WTC11 (cell line): ENCODE results near the gene UVRAG. TPM values are rescaled to one million over a fixed set of nuclear protein-coding genes. Genes with fewer than 3 reads are reported as not detected.

ENCODE experiments used
- ATAC-seq: fragments of 200-7000 bp; cut with Tn5 transposase; 2 replicates; pipeline ENCODE4 v1.10.0; 2021; ENCODE audit warnings: mild to moderate bottlenecking, moderate library complexity
- CTCF ChIA-PET: fragments of 300-600 bp; sonication (Branson Sonifier 250); formaldehyde crosslinking; loops from one replicate; lab custom pipeline; 2021; ENCODE audit warnings: antibody characterized with exemption; lab: Charles Lee
- POLR2A ChIA-PET: fragments of 350-600 bp; sonication (Branson Sonifier 250); formaldehyde crosslinking; loops from one replicate; lab custom pipeline; 2021; ENCODE audit warnings: antibody characterized with exemption; lab: Charles Lee
- DNase-seq: peaks from one replicate; pipeline ENCODE4 v3.0.0; 2021; ENCODE audit warnings: low spot score
- H3K27ac Mint-ChIP-seq: 2 replicates; pipeline ENCODE4 v1.8.0; 2021; ENCODE audit warnings: mixed read lengths
- H3K27me3 Mint-ChIP-seq: 2 replicates; pipeline ENCODE4 v1.8.0; 2021; ENCODE audit warnings: low read depth, mild to moderate bottlenecking, moderate library complexity, mixed read lengths
- H3K36me3 Mint-ChIP-seq: 2 replicates; pipeline ENCODE4 v1.8.0; 2021; ENCODE audit warnings: mixed read lengths
- H3K4me1 Mint-ChIP-seq: 2 replicates; pipeline ENCODE4 v1.8.0; 2022; ENCODE audit warnings: mixed read lengths
- H3K4me3 Mint-ChIP-seq: 2 replicates; pipeline ENCODE4 v1.8.0; 2021; ENCODE audit warnings: mild to moderate bottlenecking, moderate library complexity, mixed read lengths
- H3K9me3 Mint-ChIP-seq: 2 replicates; pipeline ENCODE4 v1.8.0; 2021; ENCODE audit warnings: mixed read lengths
- CBFB ChIP-seq: sonication (generic); formaldehyde crosslinking; IDR thresholded peaks from 2 replicates; pipeline ENCODE4 v1.8.1; 2022; ENCODE audit warnings: mild to moderate bottlenecking, low read depth, missing genetic modification reagents
- FOXK1 ChIP-seq: sonication (generic); formaldehyde crosslinking; IDR thresholded peaks from 2 replicates; pipeline ENCODE4 v1.8.0; 2022; ENCODE audit warnings: mild to moderate bottlenecking, moderate library complexity, missing genetic modification reagents
- GRHL2 ChIP-seq: fragments of 250-450 bp; sonication (Bioruptor Pico); IDR thresholded peaks from 2 replicates; pipeline ENCODE4 v1.8.0; 2022; ENCODE audit warnings: mild to moderate bottlenecking, moderate library complexity; ENCODE audit not compliant: insufficient replicate concordance, severe bottlenecking
- MYBL2 ChIP-seq: sonication (generic); formaldehyde crosslinking; IDR thresholded peaks from 2 replicates; pipeline ENCODE4 v1.8.1; 2023; ENCODE audit warnings: mild to moderate bottlenecking, moderate library complexity, missing genetic modification reagents
- NFATC4 ChIP-seq: fragments of 250-450 bp; sonication (Bioruptor Pico); IDR thresholded peaks from 2 replicates; pipeline ENCODE4 v1.9.0; 2021; ENCODE audit warnings: mild to moderate bottlenecking
- RORB ChIP-seq: fragments of 250-450 bp; sonication (Bioruptor Pico); IDR thresholded peaks from 2 replicates; pipeline ENCODE4 v1.9.0; 2021; ENCODE audit warnings: mild to moderate bottlenecking
- SMAD3 ChIP-seq: sonication (generic); formaldehyde crosslinking; IDR thresholded peaks from 2 replicates; pipeline ENCODE4 v1.8.0; 2022; ENCODE audit warnings: missing genetic modification reagents, mild to moderate bottlenecking, borderline replicate concordance
- TEAD1 ChIP-seq: sonication (generic); formaldehyde crosslinking; IDR thresholded peaks from 2 replicates; pipeline ENCODE4 v1.8.0; 2022; ENCODE audit warnings: mild to moderate bottlenecking, missing genetic modification reagents
- ZNF423 ChIP-seq: fragments of 250-450 bp; sonication (Bioruptor Pico); IDR thresholded peaks from 2 replicates; pipeline ENCODE4 v2.1.2; 2022; ENCODE audit warnings: mild to moderate bottlenecking, moderate library complexity
- ZNF671 ChIP-seq: fragments of 250-450 bp; sonication (Bioruptor Pico); IDR thresholded peaks from 2 replicates; pipeline ENCODE4 v1.8.0; 2021; ENCODE audit warnings: mild to moderate bottlenecking
- total RNA-seq: library from RNA; stranded (reverse); gene quantifications from 3 replicates; pipeline ENCODE4 v1.2.3, GENCODE V29; 2021
- TF ChIP-seq, protein P1 (sequence below): sonication (generic); formaldehyde crosslinking; IDR thresholded peaks from 2 replicates; pipeline ENCODE4 v1.8.1; 2023; ENCODE audit warnings: mild to moderate bottlenecking, missing genetic modification reagents
- TF ChIP-seq, protein P2 (sequence below): fragments of 250-450 bp; sonication (Bioruptor Pico); conservative IDR thresholded peaks from 2 replicates; pipeline ENCODE4 v1.9.0; 2021; ENCODE audit warnings: mild to moderate bottlenecking
- TF ChIP-seq, protein P3 (sequence below): fragments of 200-600 bp; IDR thresholded peaks from 2 replicates; pipeline ENCODE4 v1.8.0; 2022; ENCODE audit warnings: antibody characterized with exemption
- TF ChIP-seq, protein P4 (sequence below): sonication (generic); formaldehyde crosslinking; IDR thresholded peaks from 2 replicates; pipeline ENCODE4 v1.8.1; 2023; ENCODE audit warnings: mild to moderate bottlenecking, moderate library complexity, missing genetic modification reagents
- TF ChIP-seq, protein P5 (sequence below): sonication (generic); formaldehyde crosslinking; IDR thresholded peaks from 2 replicates; pipeline ENCODE4 v1.8.1; 2023; ENCODE audit warnings: mild to moderate bottlenecking, missing genetic modification reagents, moderate library complexity
- TF ChIP-seq, protein P6 (sequence below): fragments of 250-450 bp; sonication (Bioruptor Pico); IDR thresholded peaks from 2 replicates; pipeline ENCODE4 v1.8.0; 2021; ENCODE audit warnings: mild to moderate bottlenecking

Gene UVRAG
- total RNA-seq, 1 experiment from 2014 or later, result 14.5 TPM

DNA sequence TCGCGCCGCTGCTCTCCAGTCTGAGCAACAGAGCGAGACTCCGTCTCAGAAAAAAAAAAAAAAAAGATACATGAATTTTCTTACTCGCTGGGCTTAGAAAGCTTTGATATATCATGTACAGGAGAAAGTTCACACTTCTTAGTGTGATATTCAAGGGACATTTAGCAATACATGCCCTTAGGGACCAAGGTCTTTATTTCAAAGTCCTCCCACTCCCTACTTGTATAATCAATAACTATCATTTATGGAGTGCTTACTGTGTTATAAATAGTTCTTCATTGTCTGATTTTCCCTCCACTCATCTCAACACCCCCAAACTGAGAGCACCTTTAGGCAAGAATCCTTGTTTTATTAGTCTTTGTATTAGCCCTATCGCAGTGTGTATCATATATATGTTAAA, 103.3 kb downstream of the UVRAG start (continued):
- TF ChIP-seq CBFB (CRISPR knock-in tag), result no peak
- TF ChIP-seq, protein P1, sequence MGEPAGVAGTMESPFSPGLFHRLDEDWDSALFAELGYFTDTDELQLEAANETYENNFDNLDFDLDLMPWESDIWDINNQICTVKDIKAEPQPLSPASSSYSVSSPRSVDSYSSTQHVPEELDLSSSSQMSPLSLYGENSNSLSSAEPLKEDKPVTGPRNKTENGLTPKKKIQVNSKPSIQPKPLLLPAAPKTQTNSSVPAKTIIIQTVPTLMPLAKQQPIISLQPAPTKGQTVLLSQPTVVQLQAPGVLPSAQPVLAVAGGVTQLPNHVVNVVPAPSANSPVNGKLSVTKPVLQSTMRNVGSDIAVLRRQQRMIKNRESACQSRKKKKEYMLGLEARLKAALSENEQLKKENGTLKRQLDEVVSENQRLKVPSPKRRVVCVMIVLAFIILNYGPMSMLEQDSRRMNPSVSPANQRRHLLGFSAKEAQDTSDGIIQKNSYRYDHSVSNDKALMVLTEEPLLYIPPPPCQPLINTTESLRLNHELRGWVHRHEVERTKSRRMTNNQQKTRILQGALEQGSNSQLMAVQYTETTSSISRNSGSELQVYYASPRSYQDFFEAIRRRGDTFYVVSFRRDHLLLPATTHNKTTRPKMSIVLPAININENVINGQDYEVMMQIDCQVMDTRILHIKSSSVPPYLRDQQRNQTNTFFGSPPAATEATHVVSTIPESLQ (CRISPR knock-in tag), result no peak
- TF ChIP-seq ZNF671 (CRISPR knock-in tag), result no peak
- TF ChIP-seq, protein P2, sequence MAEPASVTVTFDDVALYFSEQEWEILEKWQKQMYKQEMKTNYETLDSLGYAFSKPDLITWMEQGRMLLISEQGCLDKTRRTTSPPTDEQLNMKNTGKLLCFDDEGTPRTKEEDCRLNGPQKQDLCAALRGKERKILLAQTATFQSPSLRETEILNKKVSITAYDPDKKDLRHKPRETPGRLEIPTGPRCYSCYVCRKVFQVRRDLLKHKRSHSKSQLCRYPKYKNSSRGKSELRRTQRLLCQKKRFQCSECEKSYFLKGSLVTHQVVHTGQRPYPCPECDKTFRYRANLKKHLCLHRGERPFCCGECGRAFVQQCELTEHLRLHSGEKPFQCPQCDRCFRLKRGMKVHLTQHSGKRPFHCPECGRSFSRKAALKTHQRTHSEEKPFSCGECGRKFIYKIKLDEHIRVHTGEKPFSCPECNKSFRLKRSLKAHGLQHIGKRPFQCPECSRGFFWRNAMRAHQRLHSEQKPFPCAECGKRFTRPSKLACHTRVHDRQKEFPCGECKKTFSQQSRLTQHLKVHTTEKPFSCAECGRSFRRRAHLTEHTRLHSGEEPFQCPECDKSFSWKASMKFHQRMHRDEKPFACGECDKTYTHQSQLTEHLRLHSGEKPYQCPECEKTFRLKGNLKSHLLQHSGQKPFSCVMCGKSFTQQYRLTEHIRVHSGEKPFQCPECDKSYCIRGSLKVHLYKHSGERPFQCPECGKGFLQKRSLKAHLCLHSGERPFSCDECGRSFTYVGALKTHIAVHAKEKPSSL (CRISPR knock-in tag), result no peak
- no peak for TF ChIP-seq FOXK1 (CRISPR knock-in tag)
- TF ChIP-seq RORB (CRISPR knock-in tag), result no peak
- no peak for TF ChIP-seq TEAD1 (CRISPR knock-in tag)
- TF ChIP-seq ZNF423 (CRISPR knock-in tag), result no peak
- TF ChIP-seq, protein P3, sequence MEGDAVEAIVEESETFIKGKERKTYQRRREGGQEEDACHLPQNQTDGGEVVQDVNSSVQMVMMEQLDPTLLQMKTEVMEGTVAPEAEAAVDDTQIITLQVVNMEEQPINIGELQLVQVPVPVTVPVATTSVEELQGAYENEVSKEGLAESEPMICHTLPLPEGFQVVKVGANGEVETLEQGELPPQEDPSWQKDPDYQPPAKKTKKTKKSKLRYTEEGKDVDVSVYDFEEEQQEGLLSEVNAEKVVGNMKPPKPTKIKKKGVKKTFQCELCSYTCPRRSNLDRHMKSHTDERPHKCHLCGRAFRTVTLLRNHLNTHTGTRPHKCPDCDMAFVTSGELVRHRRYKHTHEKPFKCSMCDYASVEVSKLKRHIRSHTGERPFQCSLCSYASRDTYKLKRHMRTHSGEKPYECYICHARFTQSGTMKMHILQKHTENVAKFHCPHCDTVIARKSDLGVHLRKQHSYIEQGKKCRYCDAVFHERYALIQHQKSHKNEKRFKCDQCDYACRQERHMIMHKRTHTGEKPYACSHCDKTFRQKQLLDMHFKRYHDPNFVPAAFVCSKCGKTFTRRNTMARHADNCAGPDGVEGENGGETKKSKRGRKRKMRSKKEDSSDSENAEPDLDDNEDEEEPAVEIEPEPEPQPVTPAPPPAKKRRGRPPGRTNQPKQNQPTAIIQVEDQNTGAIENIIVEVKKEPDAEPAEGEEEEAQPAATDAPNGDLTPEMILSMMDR, result no peak

DNA sequence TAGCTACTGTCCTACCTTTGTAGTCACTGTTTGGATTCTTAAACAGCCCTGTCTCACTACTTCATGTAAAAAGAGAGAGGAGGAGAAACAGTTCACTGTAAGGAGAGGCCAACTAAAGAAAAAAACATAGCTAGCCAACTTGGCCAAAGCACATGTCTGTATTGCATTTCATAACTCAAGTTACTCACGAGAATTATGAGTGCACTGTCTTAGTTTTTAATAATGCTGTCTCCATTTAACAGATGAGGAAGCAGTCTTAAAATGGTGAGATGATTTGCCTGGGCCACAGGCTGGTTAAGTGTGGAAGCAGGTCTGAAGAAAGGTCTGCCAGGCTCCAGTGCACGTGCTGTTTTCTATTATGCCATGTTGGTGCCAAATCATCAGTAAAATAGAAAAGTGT, 104.5 kb downstream of the UVRAG start:
- Mint-ChIP-seq H3K4me1 (no peaks in the 10 kb centered on the region), H3K27me3 (no peaks in the 10 kb centered on the region), H3K27ac (no peak overlapping the region), H3K4me3 (no peak overlapping the region), H3K36me3 (0 out of 2 replicates have a peak, but pooled peaks cover 3% of the 10 kb centered on the region), H3K9me3 (no peaks in the 10 kb centered on the region)
- no peak for DNase-seq
- ChIA-PET POLR2A (no interaction called here), CTCF (interaction anchor here (1.2 kb wide), 1 partner anchor 233 kb away, joined by 3 read pairs; no protein-coding TSS in a partner anchor)
- TF ChIP-seq, protein P4, sequence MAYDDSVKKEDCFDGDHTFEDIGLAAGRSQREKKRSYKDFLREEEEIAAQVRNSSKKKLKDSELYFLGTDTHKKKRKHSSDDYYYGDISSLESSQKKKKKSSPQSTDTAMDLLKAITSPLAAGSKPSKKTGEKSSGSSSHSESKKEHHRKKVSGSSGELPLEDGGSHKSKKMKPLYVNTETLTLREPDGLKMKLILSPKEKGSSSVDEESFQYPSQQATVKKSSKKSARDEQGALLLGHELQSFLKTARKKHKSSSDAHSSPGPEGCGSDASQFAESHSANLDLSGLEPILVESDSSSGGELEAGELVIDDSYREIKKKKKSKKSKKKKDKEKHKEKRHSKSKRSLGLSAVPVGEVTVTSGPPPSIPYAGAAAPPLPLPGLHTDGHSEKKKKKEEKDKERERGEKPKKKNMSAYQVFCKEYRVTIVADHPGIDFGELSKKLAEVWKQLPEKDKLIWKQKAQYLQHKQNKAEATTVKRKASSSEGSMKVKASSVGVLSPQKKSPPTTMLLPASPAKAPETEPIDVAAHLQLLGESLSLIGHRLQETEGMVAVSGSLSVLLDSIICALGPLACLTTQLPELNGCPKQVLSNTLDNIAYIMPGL (CRISPR knock-in tag), result no peak
- TF ChIP-seq NFATC4 (no peak), SMAD3 (CRISPR knock-in tag) (no peak), MYBL2 (CRISPR knock-in tag) (no peak), GRHL2 (CRISPR knock-in tag) (no peak)
- TF ChIP-seq, protein P5, sequence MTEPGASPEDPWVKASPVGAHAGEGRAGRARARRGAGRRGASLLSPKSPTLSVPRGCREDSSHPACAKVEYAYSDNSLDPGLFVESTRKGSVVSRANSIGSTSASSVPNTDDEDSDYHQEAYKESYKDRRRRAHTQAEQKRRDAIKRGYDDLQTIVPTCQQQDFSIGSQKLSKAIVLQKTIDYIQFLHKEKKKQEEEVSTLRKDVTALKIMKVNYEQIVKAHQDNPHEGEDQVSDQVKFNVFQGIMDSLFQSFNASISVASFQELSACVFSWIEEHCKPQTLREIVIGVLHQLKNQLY (CRISPR knock-in tag), result no peak
- TF ChIP-seq, protein P6, sequence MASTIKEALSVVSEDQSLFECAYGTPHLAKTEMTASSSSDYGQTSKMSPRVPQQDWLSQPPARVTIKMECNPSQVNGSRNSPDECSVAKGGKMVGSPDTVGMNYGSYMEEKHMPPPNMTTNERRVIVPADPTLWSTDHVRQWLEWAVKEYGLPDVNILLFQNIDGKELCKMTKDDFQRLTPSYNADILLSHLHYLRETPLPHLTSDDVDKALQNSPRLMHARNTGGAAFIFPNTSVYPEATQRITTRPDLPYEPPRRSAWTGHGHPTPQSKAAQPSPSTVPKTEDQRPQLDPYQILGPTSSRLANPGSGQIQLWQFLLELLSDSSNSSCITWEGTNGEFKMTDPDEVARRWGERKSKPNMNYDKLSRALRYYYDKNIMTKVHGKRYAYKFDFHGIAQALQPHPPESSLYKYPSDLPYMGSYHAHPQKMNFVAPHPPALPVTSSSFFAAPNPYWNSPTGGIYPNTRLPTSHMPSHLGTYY (CRISPR knock-in tag), result no peak
- no peak for ATAC-seq
